ENCODE data around the gene HUS1. TPM values are rescaled to one million over a fixed set of nuclear protein-coding genes. Genes with fewer than 3 reads are reported as not detected.
A peak's percentile ranks its signal among the peaks of the same experiment; 100 is the strongest.
"Not testable (repeated sequence)": the region's sequence is repeated elsewhere in the genome, so short reads cannot be mapped to it uniquely, and the experiment has no call there.

HUS1 gene
- total and polyA plus RNA-seq, 2 of the 8 experiments (the other 6 are each of a cell fraction or from before 2014, with no cell fraction given) = 15.0 to 33.0 TPM

GRCh38 chr7:47989607-47990400 lies 10.4 kb upstream of the HUS1 start:
- WGBS, 2 experiments (ENCODE audit: extremely low coverage in 1 of 2, insufficient coverage in 1 of 2, insufficient read length in 1 of 2, insufficient replicate concordance in 2 of 2, low coverage in 1 of 2, low lambda C conversion rate in 2 of 2, missing lambda C conversion rate in 1 of 2) = 73% methylated on average over 10 of the region's 10 CpGs; no CpG with 5 or more reads in 1 of the 2 experiments
- 0 out of 2 replicates have a peak overlapping the region, but pooled peaks have one; percentile 43 for H2BK20ac ChIP-seq (ENCODE audit: low read length)
- not testable (repeated sequence) for H4K91ac ChIP-seq (replicated peaks; ENCODE audit: insufficient read length, low read length); H3K4me3 ChIP-seq (ENCODE audit: extremely low read depth in 1 of 4, insufficient read depth in 2 of 4, low read depth in 3 of 4, low read length in 4 of 4); H3K23me2 ChIP-seq (ENCODE audit: low read depth, low read length); H3K23ac ChIP-seq (ENCODE audit: insufficient read length); FAIRE-seq; H3K14ac ChIP-seq (ENCODE audit: insufficient read length); H3K9me3 ChIP-seq (ENCODE audit: insufficient read depth in 2 of 2, low read depth in 1 of 2, low read length in 1 of 2); H2BK15ac ChIP-seq (ENCODE audit: low read length); H3K79me2 ChIP-seq (ENCODE audit: control insufficient read depth in 1 of 2, insufficient read depth in 2 of 2, low read length in 2 of 2); H3K4ac ChIP-seq (replicated peaks; ENCODE audit: insufficient read length, low read depth, low read length); H2BK120ac ChIP-seq (replicated peaks; ENCODE audit: low read depth, low read length); H3K27ac ChIP-seq (ENCODE audit: low read depth, low read length); H3K9ac ChIP-seq (replicated peaks in 1 of 4; ENCODE audit: extremely low read depth in 1 of 4, low read depth in 3 of 4, low read length in 3 of 4); H4K5ac ChIP-seq (ENCODE audit: insufficient read length, low read depth, low read length); H3K27me3 ChIP-seq (replicated peaks in 1 of 4; ENCODE audit: control insufficient read depth in 3 of 4, extremely low read depth in 1 of 4, insufficient read depth in 3 of 4, low read length in 3 of 4); H4K20me1 ChIP-seq (replicated peaks in 1 of 2; ENCODE audit: control insufficient read depth in 1 of 2, insufficient read depth in 2 of 2, low read length in 2 of 2); H3K79me1 ChIP-seq (ENCODE audit: low read depth, low read length); H4K8ac ChIP-seq (ENCODE audit: extremely low read depth, insufficient read depth, low read length); H2BK5ac ChIP-seq (ENCODE audit: low read depth, low read length); H2BK12ac ChIP-seq (ENCODE audit: low read depth, low read length); H3K4me1 ChIP-seq (replicated peaks in 1 of 4; ENCODE audit: control insufficient read depth in 3 of 4, insufficient read depth in 4 of 4, low read length in 3 of 4); H3K56ac ChIP-seq (replicated peaks; ENCODE audit: insufficient read length, low read depth, low read length); H3K18ac ChIP-seq (ENCODE audit: extremely low read depth, low read length); H3K36me3 ChIP-seq (ENCODE audit: control insufficient read depth in 2 of 4, insufficient read depth in 4 of 4, low read length in 3 of 4); H2AK5ac ChIP-seq (ENCODE audit: low read depth, low read length)
- 0 out of 4 replicates have a peak overlapping the region, but pooled peaks of 1 of the 2 experiments have one; percentile 21 for H3K4me2 ChIP-seq (ENCODE audit: insufficient read depth in 1 of 2, low read depth in 2 of 2, low read length in 2 of 2)
- POLR2A ChIA-PET (ENCODE audit: partially characterized antibody) = interaction anchor here (0.6 to 3.2 kb wide), 4 partner anchors 8 to 99 kb away, joined by 3 to 36 read pairs (median 8); partner anchors contain the start of gene UPP1
- peak overlapping the region; percentile 84; the same call in 1 of the 2 replicates for H2AFZ ChIP-seq (ENCODE audit: low read length)
- CTCF ChIA-PET (ENCODE audit: partially characterized antibody) = interaction anchor here (0.7 to 3.6 kb wide), 18 partner anchors 10 to 173 kb away, joined by 3 to 38 read pairs (median 4); partner anchors contain the start of gene HUS1
- peak in 1 of 2 experiments; percentile 31 for DNase-seq (ENCODE audit: low read depth in 1 of 2, low spot score in 2 of 2)
